Measurements from ENCODE around the gene CCNY.

CCNY gene

DNA sequence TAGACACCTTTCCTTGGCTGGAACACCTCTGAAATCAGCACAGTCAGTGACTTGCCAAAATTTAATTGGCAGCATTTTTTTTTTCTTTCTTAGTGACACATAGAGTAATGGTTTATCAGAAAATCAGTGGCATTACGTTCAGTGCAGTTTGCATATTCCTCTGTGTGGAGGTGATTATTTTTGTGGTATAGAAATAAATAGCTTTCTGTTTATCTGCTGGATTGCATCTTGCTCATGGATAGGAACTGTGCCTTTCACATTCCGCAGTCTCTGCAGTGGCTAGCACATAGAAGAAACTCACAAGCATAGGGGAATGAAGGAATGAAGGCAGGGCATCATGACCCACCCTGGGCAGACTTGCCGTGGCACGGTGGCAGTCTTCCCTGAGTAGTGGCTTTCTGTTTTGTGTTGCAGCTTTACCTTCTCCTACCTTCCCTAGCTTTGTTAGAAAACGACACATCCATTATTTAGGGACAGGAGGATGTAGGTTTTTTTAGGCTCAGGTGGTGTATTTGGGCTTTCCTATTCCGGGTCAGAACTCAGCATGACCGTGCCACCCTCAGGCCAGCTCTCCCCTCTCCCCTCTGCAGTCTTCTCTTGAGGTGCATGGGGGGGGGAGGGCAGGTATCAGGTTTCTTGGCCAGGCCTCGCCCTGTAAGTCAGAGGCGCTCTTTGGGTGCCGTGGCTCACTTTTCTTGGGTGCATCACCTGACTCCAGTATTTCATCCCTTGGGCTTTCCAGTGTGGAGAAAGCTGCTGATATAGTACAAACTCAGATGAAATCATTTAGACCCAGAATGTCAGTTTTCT lies 156.3 kb downstream of the CCNY start:
- H3K4me1 ChIP-seq: peaks cover 24 to 55% (median 33%) of the 10 kb centered on the region in 10 experiments
- H3K9ac ChIP-seq: no peak overlapping the region
- H3K9me3 ChIP-seq (replicated peaks in 1 of 11): no peaks in the 10 kb centered on the region
- TF ChIP-seq Cebpa-rat (IDR thresholded peaks at IDR 0.05): no peak
- no peaks in the 10 kb centered on the region for H3K27me3 ChIP-seq
- no peak overlapping the region for H3K4me2 ChIP-seq
- no peak overlapping the region for H3K27ac ChIP-seq
- H3K36me3 ChIP-seq: peaks cover 23 to 56% (median 33%) of the 10 kb centered on the region in 11 experiments
- H4K20me1 ChIP-seq: peaks cover 20 to 93% (median 73%) of the 10 kb centered on the region in 11 experiments
- H3K4me3 ChIP-seq: no peak overlapping the region

GRCh38 chr10:35493196-35494118 lies 157.1 kb downstream of the CCNY start:
- TF ChIP-seq Cebpa-rat (IDR thresholded peaks at IDR 0.05): no peak
- H3K4me2 ChIP-seq: peak overlapping the region in 4 of 11 experiments; percentile 71 to 83 (median 78); a peak in 7 of 22 replicates
- peaks cover 15 to 57% (median 30%) of the 10 kb centered on the region in 11 experiments; a peak in 21 of 22 replicates for H3K36me3 ChIP-seq
- no peaks in the 10 kb centered on the region for H3K9me3 ChIP-seq (replicated peaks in 1 of 11)
- no peak overlapping the region for H3K9ac ChIP-seq
- no peaks in the 10 kb centered on the region for H3K27me3 ChIP-seq
- H3K4me3 ChIP-seq: no peak overlapping the region
- peaks cover 24 to 46% (median 31%) of the 10 kb centered on the region in 10 experiments for H3K4me1 ChIP-seq
- H4K20me1 ChIP-seq: peaks cover 20 to 93% (median 73%) of the 10 kb centered on the region in 11 experiments
- H3K27ac ChIP-seq: no peak overlapping the region

DNA sequence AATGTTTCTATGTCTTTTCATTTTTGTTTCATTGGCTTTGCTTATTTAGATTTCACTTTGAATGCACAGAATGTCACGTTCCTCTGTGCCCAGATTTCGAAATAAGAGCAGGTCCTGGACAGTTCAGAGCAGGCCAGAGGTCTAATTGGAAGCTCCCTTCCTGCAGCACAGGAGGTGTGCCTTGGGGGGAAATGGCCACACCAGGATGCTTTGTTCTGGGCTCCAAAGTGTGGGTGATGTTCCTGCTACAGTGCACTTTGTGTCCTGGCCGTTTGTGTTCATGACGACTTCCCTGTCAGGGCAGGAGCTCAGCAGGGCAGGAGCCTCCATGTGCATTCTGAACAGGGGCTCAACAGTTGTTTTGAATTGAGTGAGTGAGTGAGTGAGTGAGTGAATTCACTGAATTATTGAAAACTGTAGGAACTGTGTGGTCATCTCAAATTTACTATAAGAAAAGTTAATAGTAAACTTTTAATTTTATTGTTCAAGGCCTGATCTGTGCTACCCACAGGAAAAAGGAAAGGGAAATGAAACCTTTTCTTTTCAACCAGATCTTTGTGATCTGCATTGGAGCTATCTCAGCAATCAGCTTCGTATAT lies 159.3 kb downstream of the CCNY start:
- peak overlapping the region; percentile 69 to 83 (median 75) for H3K4me2 ChIP-seq
- peak overlapping the region; percentile 13 to 57 (median 35); a peak in 19 of 22 replicates for H3K9ac ChIP-seq
- peaks cover 24 to 55% (median 31%) of the 10 kb centered on the region in 10 experiments for H3K4me1 ChIP-seq
- no peaks in the 10 kb centered on the region for H3K27me3 ChIP-seq
- H3K27ac ChIP-seq: peak overlapping the region; percentile 11 to 72 (median 50); a peak in 19 of 22 replicates
- peaks cover 24 to 97% (median 84%) of the 10 kb centered on the region in 11 experiments for H4K20me1 ChIP-seq
- H3K4me3 ChIP-seq: no peak overlapping the region
- H3K9me3 ChIP-seq (replicated peaks in 1 of 11): no peaks in the 10 kb centered on the region
- no peak for TF ChIP-seq Cebpa-rat (IDR thresholded peaks at IDR 0.05)
- peaks cover 4 to 58% (median 25%) of the 10 kb centered on the region in 11 experiments; a peak in 19 of 22 replicates for H3K36me3 ChIP-seq

DNA sequence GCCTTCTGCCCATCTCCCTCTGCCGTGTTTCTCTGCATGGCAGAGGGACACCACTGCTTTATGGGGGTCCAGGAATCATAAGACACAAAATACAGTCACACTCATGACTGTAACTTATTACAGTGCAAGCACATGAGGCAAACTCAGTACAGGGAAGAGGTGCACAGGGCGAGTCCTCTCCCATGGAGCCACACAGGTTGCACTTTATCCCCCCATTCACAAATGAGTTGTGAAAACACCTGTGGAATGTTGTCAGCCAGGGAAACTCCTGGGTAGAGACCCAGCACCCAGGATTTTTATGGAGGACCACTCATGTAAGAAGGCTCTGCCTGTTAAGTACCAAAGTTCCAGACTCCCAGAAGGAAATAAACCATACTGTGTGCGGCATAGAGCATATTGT lies 161.6 kb downstream of the CCNY start:
- Histone ChIP-seq H3K27ac (no peak overlapping the region), H3K27me3 (no peaks in the 10 kb centered on the region), H3K9me3 (replicated peaks in 1 of 11) (no peaks in the 10 kb centered on the region), H3K4me1 (peaks cover 24 to 54% (median 29%) of the 10 kb centered on the region in 10 experiments), H3K4me2 (no peak overlapping the region), H4K20me1 (peaks cover 8 to 98% (median 76%) of the 10 kb centered on the region in 11 experiments), H3K9ac (no peak overlapping the region), H3K36me3 (peaks cover 10 to 59% (median 38%) of the 10 kb centered on the region in 11 experiments; a peak in 19 of 22 replicates), H3K4me3 (no peak overlapping the region)
- no peak for TF ChIP-seq Cebpa-rat (IDR thresholded peaks at IDR 0.05)

GRCh38 chr10:35498693-35499092 lies 162.4 kb downstream of the CCNY start:
- no peak for TF ChIP-seq Cebpa-rat (IDR thresholded peaks at IDR 0.05)
- Histone ChIP-seq H3K4me3 (no peak overlapping the region), H3K4me2 (no peak overlapping the region), H3K4me1 (peaks cover 23 to 47% (median 29%) of the 10 kb centered on the region in 10 experiments), H3K36me3 (peaks cover 17 to 59% (median 44%) of the 10 kb centered on the region in 11 experiments; a peak in 21 of 22 replicates), H3K27ac (no peak overlapping the region), H3K9me3 (replicated peaks in 1 of 11) (no peaks in the 10 kb centered on the region), H3K9ac (no peak overlapping the region), H3K27me3 (no peaks in the 10 kb centered on the region), H4K20me1 (peaks cover 4 to 98% (median 71%) of the 10 kb centered on the region in 11 experiments; a peak in 21 of 22 replicates)

DNA sequence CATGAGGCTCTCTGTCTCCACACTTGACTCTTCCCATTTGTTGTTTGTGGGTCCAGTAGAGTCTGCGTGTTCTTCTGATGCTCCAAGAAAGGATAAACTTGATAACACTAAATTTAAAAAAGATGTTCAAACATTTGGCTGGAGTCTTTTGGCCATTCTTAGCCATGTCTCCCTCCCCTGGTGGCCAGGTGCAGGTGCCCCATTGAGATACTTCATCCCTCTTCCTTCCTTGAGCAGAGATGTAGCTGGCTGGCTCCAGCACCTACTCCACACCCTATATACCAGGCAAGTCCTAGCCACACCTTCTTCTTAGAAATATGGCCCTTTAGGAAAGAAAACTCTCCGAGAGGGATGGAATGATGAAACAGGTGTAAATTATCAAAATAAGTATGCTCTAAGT lies 165.6 kb downstream of the CCNY start:
- peaks cover 26 to 75% (median 50%) of the 10 kb centered on the region in 11 experiments for H3K36me3 ChIP-seq
- no peaks in the 10 kb centered on the region for H3K9me3 ChIP-seq (replicated peaks in 1 of 11)
- H3K27ac ChIP-seq: no peak overlapping the region
- H3K4me1 ChIP-seq: peaks cover 0 to 20% (median 0%) of the 10 kb centered on the region in 10 experiments; a peak in 4 of 20 replicates
- H3K4me2 ChIP-seq: no peak overlapping the region
- H3K27me3 ChIP-seq: no peaks in the 10 kb centered on the region
- no peak overlapping the region for H3K4me3 ChIP-seq
- peaks cover 9 to 99% (median 59%) of the 10 kb centered on the region in 11 experiments; a peak in 18 of 22 replicates for H4K20me1 ChIP-seq
- H3K9ac ChIP-seq: no peak overlapping the region
- no peak for TF ChIP-seq Cebpa-rat (IDR thresholded peaks at IDR 0.05)

DNA sequence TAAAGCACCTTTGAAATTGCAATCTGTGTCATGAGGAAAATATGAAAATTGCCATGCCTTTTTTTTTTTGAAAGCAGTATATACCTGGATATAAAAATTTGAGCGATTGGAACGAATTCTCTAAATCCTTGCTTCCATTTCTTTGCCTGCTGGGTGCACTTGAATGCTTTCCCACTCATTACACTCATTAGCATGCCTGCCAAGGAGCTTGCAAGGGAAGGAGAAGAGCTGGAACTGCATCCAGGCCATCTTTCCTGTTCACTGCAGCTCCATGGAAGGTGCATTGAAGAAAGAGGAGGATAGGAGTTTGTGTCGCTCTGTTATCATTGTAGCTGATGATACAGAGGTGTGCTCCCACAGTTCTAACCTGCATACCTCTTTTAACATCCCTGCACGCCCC lies 166.4 kb downstream of the CCNY start:
- Histone ChIP-seq H3K27me3 (no peaks in the 10 kb centered on the region), H3K9me3 (replicated peaks in 1 of 11) (no peaks in the 10 kb centered on the region), H3K4me3 (no peak overlapping the region), H3K27ac (no peak overlapping the region), H3K4me2 (no peak overlapping the region), H3K4me1 (peaks cover 0 to 19% (median 0%) of the 10 kb centered on the region in 10 experiments; a peak in 4 of 20 replicates), H3K36me3 (peaks cover 27 to 77% (median 57%) of the 10 kb centered on the region in 11 experiments), H4K20me1 (peaks cover 9 to 100% (median 60%) of the 10 kb centered on the region in 11 experiments; a peak in 18 of 22 replicates), H3K9ac (no peak overlapping the region)
- no peak for TF ChIP-seq Cebpa-rat (IDR thresholded peaks at IDR 0.05)

DNA sequence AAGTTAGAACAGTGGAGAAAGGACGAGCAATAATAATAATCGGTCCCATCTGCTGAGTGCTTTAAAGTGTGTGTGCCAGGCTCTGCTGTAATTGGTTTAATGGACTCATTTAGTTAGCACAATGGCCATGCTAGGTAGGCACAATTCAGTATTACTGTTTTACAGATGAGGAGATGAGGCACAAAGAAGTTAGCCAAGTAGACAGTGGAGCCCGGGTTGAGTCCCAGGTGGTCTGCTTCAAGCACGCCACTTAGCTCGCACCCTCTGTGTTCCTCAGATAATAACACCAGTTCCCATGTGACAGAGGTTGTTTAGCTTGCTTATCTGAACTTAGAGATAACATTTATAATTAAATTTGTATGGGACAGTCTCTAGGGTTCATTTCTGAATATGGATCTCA lies 167.3 kb downstream of the CCNY start:
- H3K27ac ChIP-seq: no peak overlapping the region
- H3K9ac ChIP-seq: no peak overlapping the region
- H3K36me3 ChIP-seq: peaks cover 27 to 72% (median 51%) of the 10 kb centered on the region in 11 experiments
- no peaks in the 10 kb centered on the region for H3K9me3 ChIP-seq (replicated peaks in 1 of 11)
- H3K4me1 ChIP-seq: peaks cover 0 to 19% (median 0%) of the 10 kb centered on the region in 10 experiments; a peak in 5 of 20 replicates
- no peaks in the 10 kb centered on the region for H3K27me3 ChIP-seq
- peaks cover 9 to 100% (median 52%) of the 10 kb centered on the region in 11 experiments; a peak in 18 of 22 replicates for H4K20me1 ChIP-seq
- TF ChIP-seq Cebpa-rat (IDR thresholded peaks at IDR 0.05): no peak
- no peak overlapping the region for H3K4me3 ChIP-seq
- no peak overlapping the region for H3K4me2 ChIP-seq

Measured in BLaER1 treated with 17β-estradiol and CSF1 and Interleukin-3, amounts not matched to agents 10 nM and 100 nM (cell line).